K562 (cell line): ENCODE results near the gene UGP2. TPM values are rescaled to one million over a fixed set of nuclear protein-coding genes. Genes with fewer than 3 reads are reported as not detected.

Experiments
- CAMTA2 ChIP-seq: fragments of 250-450 bp; sonication (Bioruptor Pico); conservative IDR thresholded peaks from 2 replicates; pipeline ENCODE4 v1.5.1; 2022
- CC2D1A ChIP-seq: fragments of 450-650 bp; IDR thresholded peaks from 2 replicates; pipeline ENCODE4 v1.6.1; 2017; ENCODE audit warnings: mild to moderate bottlenecking
- ERF ChIP-seq: fragments of 450-650 bp; formaldehyde crosslinking; IDR thresholded peaks from 2 replicates; pipeline ENCODE4 v1.4.0; 2020; ENCODE audit warnings: mild to moderate bottlenecking, mixed read lengths
- HDAC2 ChIP-seq: fragments of 450-650 bp; IDR thresholded peaks from 2 replicates; pipeline ENCODE4 v1.6.1; 2016; ENCODE audit warnings: mild to moderate bottlenecking
- RAD21 ChIP-seq, 2 experiments: fragments of 250-450 bp in 1 of 2; fragments of 450-650 bp in 1 of 2; sonication (Bioruptor Pico) in 1 of 2; formaldehyde crosslinking in 1 of 2; IDR thresholded peaks in 1 of 2; conservative IDR thresholded peaks in 1 of 2; 2 replicates each; pipeline versions ENCODE4 v1.4.0 to v1.8.0; 2020 to 2022; ENCODE audit warnings: mild to moderate bottlenecking in 2 of 2, moderate library complexity in 1 of 2
- SLC30A9 ChIP-seq: fragments of 250-450 bp; sonication (Bioruptor Pico); IDR thresholded peaks from 2 replicates; pipeline ENCODE4 v1.8.0; 2022; ENCODE audit warnings: mild to moderate bottlenecking, moderate library complexity
- YBX1 ChIP-seq: fragments of 450-650 bp; IDR thresholded peaks from 2 replicates; pipeline ENCODE4 v1.7.1; 2016; ENCODE audit warnings: mild to moderate bottlenecking
- ZBTB1 ChIP-seq: sonication (generic); formaldehyde crosslinking; IDR thresholded peaks from 2 replicates; pipeline ENCODE4 v1.8.1; 2023; ENCODE audit warnings: missing genetic modification reagents, low read depth, mild to moderate bottlenecking, borderline replicate concordance
- ZNF121 ChIP-seq: sonication (generic); formaldehyde crosslinking; conservative IDR thresholded peaks from 2 replicates; pipeline ENCODE4 v1.8.0; 2022; ENCODE audit warnings: missing genetic modification reagents
- ZNF23 ChIP-seq: fragments of 250-450 bp; sonication (Bioruptor Pico); IDR thresholded peaks from 2 replicates; pipeline ENCODE4 v1.4.0; 2020; ENCODE audit warnings: mild to moderate bottlenecking
- ZNF431 ChIP-seq: sonication (generic); formaldehyde crosslinking; IDR thresholded peaks from 2 replicates; pipeline ENCODE4 v1.8.0; 2022; ENCODE audit warnings: mild to moderate bottlenecking, missing genetic modification reagents
- polyA plus RNA-seq, 8 experiments: library from polyadenylated mRNA; depleted of rRNA in 4 of 8; stranded (reverse) in 5 of 8; unstranded in 3 of 8; fragments of >200 nt; fragmentation: Nextera tagmentation in 2 of 8; fragmentation: Illumina TruSeq in 1 of 8; extraction: Ambion mirVana in 2 of 8; extraction: Trizol in 1 of 8; gene quantifications; 2 replicates each; pipeline versions ENCODE4 v1.2.1 to v1.2.3, GENCODE V29; 2011 to 2014; ENCODE audit warnings: inconsistent platforms in 1 of 8, missing spikeins in 1 of 8
- total RNA-seq, 7 experiments: library from RNA; depleted of rRNA in 6 of 7; stranded (reverse); fragments of >200 nt in 6 of 7; fragmentation: Illumina TruSeq in 2 of 7; extraction: Trizol in 2 of 7; gene quantifications; 2 replicates each; pipeline versions ENCODE4 v1.2.1 to v1.2.3, GENCODE V29; 2011 to 2021; ENCODE audit warnings: low replicate concordance in 1 of 7
- TF ChIP-seq, protein P1 (sequence below): fragments of 450-650 bp; formaldehyde crosslinking; IDR thresholded peaks from 2 replicates; pipeline ENCODE4 v1.4.0; 2020; ENCODE audit warnings: mild to moderate bottlenecking, moderate library complexity
- TF ChIP-seq, protein P2 (sequence below), 2 experiments: fragments of 450-650 bp; formaldehyde crosslinking in 1 of 2; IDR thresholded peaks; 2 replicates each; pipeline versions ENCODE4 v1.4.0 to v1.6.1; 2014 to 2020; ENCODE audit warnings: mild to moderate bottlenecking in 2 of 2, borderline replicate concordance in 1 of 2, low read depth in 1 of 2

The UGP2 gene
- total and polyA plus RNA-seq, 9 of the 15 experiments (the other 6 are each of a cell fraction or from before 2014, with no cell fraction given): 25.2 to 69.3 (median 58.9) TPM

DNA sequence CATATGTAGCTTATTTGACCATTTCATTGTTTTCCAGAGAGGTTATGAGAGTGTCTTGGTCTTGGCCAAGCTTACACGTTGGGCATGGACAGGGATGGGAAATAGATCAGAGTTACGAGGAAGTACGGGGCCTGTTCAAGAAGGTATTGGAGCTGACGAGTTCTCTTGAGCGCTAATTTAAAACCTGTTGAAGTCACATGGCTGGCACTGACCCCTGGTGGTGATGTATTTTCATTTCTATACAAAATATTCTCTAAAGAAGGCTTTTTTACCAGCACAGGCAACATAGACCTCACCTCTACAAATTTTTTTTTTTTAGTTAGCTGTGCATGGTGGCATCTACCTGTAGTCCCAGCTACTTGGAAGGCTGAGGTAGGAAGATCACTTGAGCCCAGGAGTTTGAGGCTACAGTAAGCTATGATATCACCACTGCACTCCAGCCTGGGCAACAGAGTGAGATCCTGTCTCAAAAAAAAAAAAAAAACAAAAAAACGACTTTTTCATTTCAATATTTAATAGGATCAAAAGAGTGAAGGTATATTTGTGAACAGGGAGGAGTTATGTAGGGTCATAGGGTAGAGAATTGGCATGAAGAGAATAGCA, 19.6 kb downstream of the UGP2 start (continued):
- TF ChIP-seq RAD21 (CRISPR knock-in tag; conservative IDR thresholded peaks at IDR 0.05 in 1 of 2, IDR thresholded peaks at IDR 0.05 in 1 of 2): peak; percentile 61 to 83
- TF ChIP-seq ZBTB1 (CRISPR knock-in tag): no peak
- TF ChIP-seq, protein P1, sequence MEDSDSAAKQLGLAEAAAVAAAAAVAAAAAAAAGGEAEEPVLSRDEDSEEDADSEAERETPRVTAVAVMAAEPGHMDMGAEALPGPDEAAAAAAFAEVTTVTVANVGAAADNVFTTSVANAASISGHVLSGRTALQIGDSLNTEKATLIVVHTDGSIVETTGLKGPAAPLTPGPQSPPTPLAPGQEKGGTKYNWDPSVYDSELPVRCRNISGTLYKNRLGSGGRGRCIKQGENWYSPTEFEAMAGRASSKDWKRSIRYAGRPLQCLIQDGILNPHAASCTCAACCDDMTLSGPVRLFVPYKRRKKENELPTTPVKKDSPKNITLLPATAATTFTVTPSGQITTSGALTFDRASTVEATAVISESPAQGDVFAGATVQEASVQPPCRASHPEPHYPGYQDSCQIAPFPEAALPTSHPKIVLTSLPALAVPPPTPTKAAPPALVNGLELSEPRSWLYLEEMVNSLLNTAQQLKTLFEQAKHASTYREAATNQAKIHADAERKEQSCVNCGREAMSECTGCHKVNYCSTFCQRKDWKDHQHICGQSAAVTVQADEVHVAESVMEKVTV (CRISPR knock-in tag): 0 out of 2 replicates have a peak, but pooled peaks have one; percentile 45
- TF ChIP-seq, protein P2, sequence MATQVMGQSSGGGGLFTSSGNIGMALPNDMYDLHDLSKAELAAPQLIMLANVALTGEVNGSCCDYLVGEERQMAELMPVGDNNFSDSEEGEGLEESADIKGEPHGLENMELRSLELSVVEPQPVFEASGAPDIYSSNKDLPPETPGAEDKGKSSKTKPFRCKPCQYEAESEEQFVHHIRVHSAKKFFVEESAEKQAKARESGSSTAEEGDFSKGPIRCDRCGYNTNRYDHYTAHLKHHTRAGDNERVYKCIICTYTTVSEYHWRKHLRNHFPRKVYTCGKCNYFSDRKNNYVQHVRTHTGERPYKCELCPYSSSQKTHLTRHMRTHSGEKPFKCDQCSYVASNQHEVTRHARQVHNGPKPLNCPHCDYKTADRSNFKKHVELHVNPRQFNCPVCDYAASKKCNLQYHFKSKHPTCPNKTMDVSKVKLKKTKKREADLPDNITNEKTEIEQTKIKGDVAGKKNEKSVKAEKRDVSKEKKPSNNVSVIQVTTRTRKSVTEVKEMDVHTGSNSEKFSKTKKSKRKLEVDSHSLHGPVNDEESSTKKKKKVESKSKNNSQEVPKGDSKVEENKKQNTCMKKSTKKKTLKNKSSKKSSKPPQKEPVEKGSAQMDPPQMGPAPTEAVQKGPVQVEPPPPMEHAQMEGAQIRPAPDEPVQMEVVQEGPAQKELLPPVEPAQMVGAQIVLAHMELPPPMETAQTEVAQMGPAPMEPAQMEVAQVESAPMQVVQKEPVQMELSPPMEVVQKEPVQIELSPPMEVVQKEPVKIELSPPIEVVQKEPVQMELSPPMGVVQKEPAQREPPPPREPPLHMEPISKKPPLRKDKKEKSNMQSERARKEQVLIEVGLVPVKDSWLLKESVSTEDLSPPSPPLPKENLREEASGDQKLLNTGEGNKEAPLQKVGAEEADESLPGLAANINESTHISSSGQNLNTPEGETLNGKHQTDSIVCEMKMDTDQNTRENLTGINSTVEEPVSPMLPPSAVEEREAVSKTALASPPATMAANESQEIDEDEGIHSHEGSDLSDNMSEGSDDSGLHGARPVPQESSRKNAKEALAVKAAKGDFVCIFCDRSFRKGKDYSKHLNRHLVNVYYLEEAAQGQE (IDR thresholded peaks at IDR 0.05; ENCODE audit: borderline replicate concordance): peak; percentile 69; the same call in 1 of the 2 replicates
- TF ChIP-seq, protein P2 (CRISPR knock-in tag; IDR thresholded peaks at IDR 0.05; ENCODE audit: low read depth): no peak
- no peak for TF ChIP-seq ERF (CRISPR knock-in tag)
- no peak for TF ChIP-seq ZNF431 (CRISPR knock-in tag)
- no peak for TF ChIP-seq SLC30A9 (CRISPR knock-in tag)
- peak; percentile 89 for TF ChIP-seq ZNF121
- no peak for TF ChIP-seq HDAC2
- TF ChIP-seq ZNF23 (CRISPR knock-in tag): no peak
- no peak for TF ChIP-seq CAMTA2 (CRISPR knock-in tag)
- no peak for TF ChIP-seq YBX1
- TF ChIP-seq CC2D1A: no peak
